Epithelial cell of proximal tubule (primary cell): ENCODE results near the gene LYSMD1. TPM values are rescaled to one million over a fixed set of nuclear protein-coding genes. Genes with fewer than 3 reads are reported as not detected.
"Not testable (repeated sequence)": the region's sequence is repeated elsewhere in the genome, so short reads cannot be mapped to it uniquely, and the experiment has no call there.

Experiments
- DNase-seq: peaks from one replicate; pipeline ENCODE4 v3.0.0-alpha.2; 2011; ENCODE audit warnings: low read depth
- H3K4me3 ChIP-seq: 2 replicates; pipeline ENCODE4 v1.5.1; 2011; ENCODE audit warnings: low read depth, mild to moderate bottlenecking, low read length
- CTCF ChIP-seq: conservative IDR thresholded peaks from 2 replicates; pipeline ENCODE4 v1.5.1; 2012; ENCODE audit warnings: low read depth, mild to moderate bottlenecking, low read length
- total RNA-seq: library from RNA; depleted of rRNA; stranded (reverse); fragments of >200 nt; gene quantifications from 2 replicates; pipeline ENCODE4 v1.2.3, GENCODE V29; 2015

The LYSMD1 gene
- total RNA-seq: 4.5 and 7.2 TPM in 2 replicates

GRCh38 chr1:151165738-151166504 is at the start of gene LYSMD1, which contains the start of gene SCNM1:
TSS of gene LYSMD1 (minus strand) at chr1:151165902. CDS start at chr1:151165258, 644 bp downstream.
TSS of gene SCNM1 (plus strand) at chr1:151166144. CDS start at chr1:151166153, 9 bp downstream.
- H3K4me3 ChIP-seq: peak within 1 kb of the TSS; percentile 99
- DNase-seq: peak; percentile 93
- TF ChIP-seq CTCF: no peak

- no peak for TF ChIP-seq CTCF
- no peak for DNase-seq
- no peak overlapping the region for H3K4me3 ChIP-seq
Measured at GRCh38 chr1:151213560-151213959, 47.9 kb upstream of the LYSMD1 start.

GRCh38 chr1:151211972-151212705 is 46.4 kb upstream of the LYSMD1 start:
- TF ChIP-seq CTCF: no peak
- no peak for DNase-seq
- no peak overlapping the region for H3K4me3 ChIP-seq

GRCh38 chr1:151210830-151211229 is 45.1 kb upstream of the LYSMD1 start:
- TF ChIP-seq CTCF: no peak
- H3K4me3 ChIP-seq: no peak overlapping the region
- no peak for DNase-seq

- H3K4me3 ChIP-seq, DNase-seq: not testable (repeated sequence)
Measured at GRCh38 chr1:151205381-151205965, 39.8 kb upstream of the LYSMD1 start.

GRCh38 chr1:151199873-151200581 is 34.3 kb upstream of the LYSMD1 start:
- DNase-seq: peak; percentile 74
- peak overlapping the region; percentile 75 for H3K4me3 ChIP-seq
- TF ChIP-seq CTCF: no peak
